Left ventricle myocardium superior (tissue), 1 donor: ENCODE results near the gene TMPRSS2. TPM values are rescaled to one million over a fixed set of nuclear protein-coding genes. Genes with fewer than 3 reads are reported as not detected.
A peak's percentile ranks its signal among the peaks of the same experiment; 100 is the strongest.

Experiments used
- ATAC-seq: fragments of 200-7000 bp; cut with Tn5 transposase; one replicate; pipeline ENCODE4 v1.9.1; 2020; ENCODE audit warnings: mild to moderate bottlenecking, moderate library complexity
- DNase-seq: peaks from one replicate; pipeline ENCODE4 v3.0.0-alpha.2; 2020
- intact Hi-C: fragments of 100-400 bp; cut with micrococcal nuclease; formaldehyde crosslinking; loops from one replicate; pipeline ENCODE4 v1.11.0; 2022
- total RNA-seq: library from RNA; stranded (reverse); fragmentation: NEBNext Ultra II Directional; extraction: Animal tissue kit (Norgen Biotek cat#: 25700); gene quantifications from one replicate; pipeline ENCODE4 v1.2.1, GENCODE V29; 2021
- donor health status: DM: no; HTN: yes; CAD: no; lungs with severe emphysema.

Gene TMPRSS2
- total RNA-seq, 1 donor from 2014 or later, result not detected

DNA sequence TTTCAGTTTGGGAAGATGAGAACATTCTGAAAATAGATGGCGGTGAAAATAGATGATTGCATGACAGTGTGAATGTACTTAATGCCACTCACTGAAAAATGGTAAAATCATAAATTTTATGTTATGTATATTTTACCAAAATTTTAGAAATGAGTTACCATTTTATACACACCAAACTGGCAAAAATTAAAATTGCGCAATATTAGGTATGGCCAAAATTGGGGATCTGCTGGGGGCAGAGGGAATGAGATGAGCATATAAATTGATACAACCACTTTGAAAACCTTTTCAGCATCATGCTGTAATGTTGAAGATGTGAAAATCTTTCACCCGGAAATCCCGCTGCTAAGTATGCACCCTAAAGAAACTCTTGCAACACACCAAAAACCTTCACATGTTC is 10.8 kb upstream of the TMPRSS2 start:
- ATAC-seq (no peak), DNase-seq (no peak)
- intact Hi-C loops, result no loop called here

- DNase-seq (no peak), ATAC-seq (no peak)
- intact Hi-C loops, result no loop called here
Observed at GRCh38 chr21:41511858-41512257, 3.9 kb upstream of the TMPRSS2 start.

DNA sequence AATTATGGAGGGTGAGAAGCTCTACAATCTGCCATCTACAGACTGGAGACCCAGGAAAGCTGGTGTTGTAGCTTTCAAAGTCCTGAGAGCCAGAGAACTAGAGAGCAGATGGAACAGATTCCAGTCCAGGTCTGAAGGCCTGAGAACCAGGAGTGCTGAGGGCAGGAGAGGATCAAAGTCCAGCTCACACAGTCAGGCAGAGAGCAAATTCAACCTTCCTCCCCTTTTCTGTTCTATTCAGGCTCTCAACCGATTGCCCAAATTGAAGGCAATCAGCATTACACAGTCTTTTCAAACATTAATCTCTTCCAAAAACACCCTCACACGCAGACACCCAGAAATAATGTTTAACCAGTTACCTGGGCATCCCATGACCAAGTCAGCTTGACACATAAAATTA is 2.5 kb upstream of the TMPRSS2 start:
- intact Hi-C loops, result no loop called here
- no peak for ATAC-seq
- no peak for DNase-seq

- DNase-seq, result no peak
- intact Hi-C loops, result no loop called here
- no peak for ATAC-seq
Observed at GRCh38 chr21:41509733-41510132, 1.8 kb upstream of the TMPRSS2 start.

GRCh38 chr21:41509145-41509496 is 1.2 kb upstream of the TMPRSS2 start:
- intact Hi-C loops, result no loop called here
- ATAC-seq, result no peak
- no peak for DNase-seq

DNA sequence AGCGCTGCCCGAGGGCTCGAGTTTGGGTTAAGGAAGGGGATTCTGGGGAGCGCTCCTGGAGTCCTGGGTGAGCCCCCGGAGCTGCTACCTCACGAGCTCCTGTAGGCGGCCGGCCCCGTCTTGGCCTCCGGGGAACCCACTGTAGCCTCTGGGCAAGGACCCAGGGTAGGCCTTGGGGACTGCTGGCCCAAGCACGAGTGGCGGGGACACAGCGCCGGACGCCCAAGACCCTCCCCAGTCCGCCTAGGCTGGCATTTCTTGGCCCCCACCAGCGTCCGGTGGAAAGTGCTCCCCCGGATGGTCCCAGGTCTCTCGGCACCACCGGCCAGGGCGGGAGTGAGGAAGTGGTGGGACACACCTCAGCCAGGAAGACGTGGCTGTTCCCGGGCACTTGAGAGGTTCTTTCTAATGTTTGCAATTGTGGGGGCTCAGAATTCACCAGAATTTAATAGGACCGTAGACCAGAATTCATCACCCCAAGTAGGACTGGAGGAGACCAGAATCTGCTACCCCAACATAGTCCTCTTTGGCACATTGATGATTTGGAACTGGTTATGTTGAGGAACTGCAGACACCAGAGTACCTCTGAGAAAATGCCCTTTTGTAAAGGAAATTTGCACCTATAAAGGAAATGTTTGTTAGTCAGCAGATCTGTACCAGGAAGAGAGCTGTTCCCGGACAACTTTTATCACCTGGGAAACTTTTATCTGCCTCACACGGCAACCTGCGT is 622 bp upstream of the TMPRSS2 start:
- intact Hi-C loops, result no loop called here
- DNase-seq, result no peak
- no peak for ATAC-seq

- ATAC-seq (peak; percentile 32), DNase-seq (no peak)
- intact Hi-C loops, result no loop called here
Observed at GRCh38 chr21:41506611-41507520, 1.1 kb downstream of the TMPRSS2 start.

- no peak for ATAC-seq
- intact Hi-C loops, result no loop called here
- no peak for DNase-seq
Observed at GRCh38 chr21:41506005-41506594, 1.9 kb downstream of the TMPRSS2 start.

- intact Hi-C loops, result no loop called here
- ATAC-seq, result no peak
- no peak for DNase-seq
Observed at GRCh38 chr21:41504030-41504429, 3.9 kb downstream of the TMPRSS2 start.

GRCh38 chr21:41503331-41503730 is 4.6 kb downstream of the TMPRSS2 start:
- ATAC-seq (no peak), DNase-seq (no peak)
- intact Hi-C loops, result no loop called here

- no peak for DNase-seq
- ATAC-seq, result no peak
- intact Hi-C loops, result no loop called here
Observed at GRCh38 chr21:41501919-41502318, 6.0 kb downstream of the TMPRSS2 start.

DNA sequence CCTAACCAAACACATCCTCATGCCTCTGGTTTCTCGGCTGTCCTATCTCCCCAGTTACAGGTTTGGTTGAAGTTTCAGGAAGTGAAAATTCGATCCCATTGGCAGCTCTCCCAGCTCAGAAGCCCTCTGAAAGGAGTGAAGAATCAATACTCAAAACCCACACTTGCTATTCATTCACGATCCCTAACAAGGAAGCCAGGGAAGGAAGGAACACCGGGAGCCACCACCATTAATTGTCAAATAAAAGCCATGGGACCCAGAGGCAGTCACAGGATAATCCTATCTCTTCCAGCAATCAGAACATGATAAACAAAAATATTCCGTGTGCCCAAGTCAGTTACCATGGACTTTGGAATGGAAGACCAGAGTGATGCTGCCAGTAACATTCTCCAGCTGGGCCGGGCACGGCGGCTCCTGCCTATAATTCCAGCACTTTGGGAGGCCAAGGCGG is 7.0 kb downstream of the TMPRSS2 start:
- ATAC-seq (no peak), DNase-seq (no peak)
- intact Hi-C loops, result no loop called here

DNA sequence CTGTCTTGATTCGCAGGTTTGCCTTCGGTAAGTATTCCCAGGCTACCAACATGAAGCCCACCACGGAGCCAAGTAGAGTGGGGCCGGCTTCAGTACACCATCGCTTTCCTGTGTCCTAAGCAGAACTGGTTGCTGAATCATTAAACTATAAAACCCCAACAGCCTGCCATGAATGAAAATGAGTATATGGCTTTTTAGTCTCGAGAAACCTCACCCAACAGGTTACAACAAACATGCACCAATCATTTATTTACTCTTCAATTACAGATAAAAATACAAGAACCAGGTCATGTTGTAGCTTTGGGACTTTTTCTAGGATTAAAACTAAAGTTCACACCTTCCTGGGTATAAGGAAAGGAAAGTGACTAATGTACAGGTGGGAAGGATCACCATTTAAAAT is 7.6 kb downstream of the TMPRSS2 start:
- no peak for DNase-seq

DNA sequence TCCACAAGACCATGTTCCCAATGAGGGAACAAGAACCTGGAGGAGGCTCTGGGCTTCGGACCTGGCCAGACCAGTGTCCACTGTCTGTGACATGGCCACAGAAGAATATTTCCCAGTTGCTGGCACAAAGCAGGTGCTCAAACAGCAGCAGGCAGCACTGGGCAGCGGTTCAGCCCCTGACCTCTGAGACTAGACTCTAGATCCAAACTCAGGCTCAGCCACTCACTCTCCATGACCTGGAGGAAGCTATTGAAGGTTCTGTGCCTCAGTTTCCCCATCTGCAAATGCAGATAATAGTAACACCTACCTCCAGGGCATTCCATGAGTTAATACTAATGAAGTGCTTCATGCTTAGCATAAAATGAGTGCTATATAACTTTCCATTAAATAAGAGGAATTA is 8.0 kb downstream of the TMPRSS2 start:
- intact Hi-C loops, result no loop called here
- ATAC-seq (no peak), DNase-seq (no peak)

More for the DNA sequence above, 7.6 kb downstream of the TMPRSS2 start:
- intact Hi-C loops, result no loop called here
- ATAC-seq, result no peak

DNA sequence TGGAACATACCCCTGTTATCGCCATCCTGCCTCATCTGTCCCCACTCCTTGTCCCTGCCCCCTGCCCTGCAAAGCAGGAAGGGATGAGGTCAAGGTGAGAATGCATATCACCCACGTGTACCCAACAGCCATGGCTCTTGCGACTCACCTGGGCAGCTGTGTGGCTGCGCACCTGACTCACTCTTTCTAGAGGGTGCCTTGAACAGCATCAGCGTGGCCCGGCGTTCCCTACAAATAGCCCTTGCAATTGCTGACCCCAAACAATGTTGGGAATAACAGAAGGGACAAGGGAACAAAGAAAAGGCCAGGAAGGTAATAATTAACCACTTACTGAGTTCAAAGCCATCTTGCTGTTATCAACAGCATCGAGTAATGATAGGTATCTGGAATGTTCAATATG is 10.2 kb downstream of the TMPRSS2 start:
- DNase-seq (no peak), ATAC-seq (no peak)
- intact Hi-C loops, result no loop called here

- DNase-seq (no peak), ATAC-seq (no peak)
- intact Hi-C loops, result no loop called here
Observed at GRCh38 chr21:41497008-41497407, 10.9 kb downstream of the TMPRSS2 start.

DNA sequence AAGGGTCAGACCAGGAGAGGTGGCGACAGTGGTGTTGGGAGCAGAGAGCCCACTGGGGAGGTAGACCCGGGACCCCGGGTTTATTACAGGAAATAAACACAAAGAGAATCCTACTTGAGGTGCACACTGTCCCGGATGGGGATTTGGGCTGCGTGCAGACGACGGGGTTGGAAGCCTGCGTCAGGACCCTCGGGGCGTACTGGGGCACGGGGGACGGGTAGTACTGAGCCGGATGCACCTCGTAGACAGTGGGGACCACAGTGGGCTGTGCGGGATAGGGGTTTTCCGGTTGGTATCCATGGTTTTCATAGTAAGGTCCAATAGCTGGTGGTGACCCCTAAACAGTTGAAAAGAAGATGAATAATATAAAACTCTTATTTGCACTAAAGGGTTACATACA is 13.7 kb downstream of the TMPRSS2 start:
- intact Hi-C loops, result no loop called here
- DNase-seq (no peak), ATAC-seq (no peak)

DNA sequence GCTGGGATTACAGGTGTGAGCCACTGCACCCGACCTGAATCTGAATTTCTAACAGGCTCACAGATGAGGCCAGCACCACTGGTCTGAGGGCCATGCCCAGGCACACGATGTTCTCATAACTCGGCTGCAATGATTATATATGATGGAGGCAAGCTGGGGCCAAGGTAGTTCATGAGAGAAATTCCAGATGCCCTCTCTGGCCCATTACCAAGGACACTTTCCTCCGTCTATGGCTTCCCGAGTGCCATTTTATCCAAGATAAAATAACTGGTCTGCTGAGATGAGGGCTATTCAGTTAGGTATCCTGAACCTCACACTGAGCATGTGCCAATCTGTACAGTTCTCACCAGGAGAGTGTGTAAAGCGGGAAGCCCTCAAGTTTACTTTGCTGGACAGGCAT is 16.5 kb downstream of the TMPRSS2 start:
- no peak for DNase-seq
- ATAC-seq, result no peak
- intact Hi-C loops, result no loop called here

DNA sequence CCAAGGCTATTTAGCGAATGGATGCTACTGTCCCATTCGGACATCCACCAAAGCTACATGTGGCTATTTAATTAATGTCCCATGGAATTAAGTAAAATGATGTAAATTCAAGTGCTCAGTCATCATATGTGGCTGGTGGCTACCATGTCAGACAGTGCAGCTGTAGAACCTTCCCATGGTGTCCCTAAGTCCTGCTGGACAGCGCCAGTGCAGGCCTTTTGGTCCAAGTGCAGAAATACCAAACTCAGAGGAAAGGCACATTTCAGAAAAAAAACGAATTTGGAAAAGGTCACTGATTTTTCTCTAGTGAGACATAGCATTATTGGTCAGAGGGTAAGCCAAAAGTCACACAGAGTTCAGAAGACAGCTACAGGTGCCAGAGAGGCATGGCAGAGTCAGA is 17.6 kb downstream of the TMPRSS2 start:
- intact Hi-C loops, result no loop called here
- DNase-seq, result no peak
- no peak for ATAC-seq

- DNase-seq (no peak), ATAC-seq (no peak)
- intact Hi-C loops, result no loop called here
Observed at GRCh38 chr21:41489329-41489728, 18.6 kb downstream of the TMPRSS2 start.
